ENCODE results near the gene CACNA1A.
A peak's percentile ranks its signal among the peaks of the same experiment; 100 is the strongest.
"Not testable (repeated sequence)": the region's sequence is repeated elsewhere in the genome, so short reads cannot be mapped to it uniquely, and the experiment has no call there.

Gene CACNA1A

DNA sequence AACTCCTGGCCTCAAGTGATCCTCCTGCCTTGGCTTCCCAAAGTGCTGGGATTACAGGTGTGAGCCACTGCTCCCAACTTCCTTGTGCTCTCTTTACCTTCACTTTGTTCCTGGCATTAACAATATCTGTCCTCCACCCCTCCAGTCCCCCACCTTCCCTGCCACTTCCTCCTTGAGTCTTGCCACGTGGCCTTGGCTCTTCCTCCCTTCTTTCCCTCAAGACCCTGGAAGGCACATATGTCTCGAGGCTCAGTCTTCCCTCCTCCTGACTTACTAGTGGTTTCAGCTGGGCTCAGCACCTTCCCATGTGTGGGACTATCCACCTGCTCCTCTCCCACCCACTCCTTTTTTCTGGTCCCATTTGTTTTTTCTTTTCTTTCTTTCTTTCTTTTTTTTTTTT is 285.4 kb downstream of the CACNA1A start:
- no peak for DNase-seq

DNA sequence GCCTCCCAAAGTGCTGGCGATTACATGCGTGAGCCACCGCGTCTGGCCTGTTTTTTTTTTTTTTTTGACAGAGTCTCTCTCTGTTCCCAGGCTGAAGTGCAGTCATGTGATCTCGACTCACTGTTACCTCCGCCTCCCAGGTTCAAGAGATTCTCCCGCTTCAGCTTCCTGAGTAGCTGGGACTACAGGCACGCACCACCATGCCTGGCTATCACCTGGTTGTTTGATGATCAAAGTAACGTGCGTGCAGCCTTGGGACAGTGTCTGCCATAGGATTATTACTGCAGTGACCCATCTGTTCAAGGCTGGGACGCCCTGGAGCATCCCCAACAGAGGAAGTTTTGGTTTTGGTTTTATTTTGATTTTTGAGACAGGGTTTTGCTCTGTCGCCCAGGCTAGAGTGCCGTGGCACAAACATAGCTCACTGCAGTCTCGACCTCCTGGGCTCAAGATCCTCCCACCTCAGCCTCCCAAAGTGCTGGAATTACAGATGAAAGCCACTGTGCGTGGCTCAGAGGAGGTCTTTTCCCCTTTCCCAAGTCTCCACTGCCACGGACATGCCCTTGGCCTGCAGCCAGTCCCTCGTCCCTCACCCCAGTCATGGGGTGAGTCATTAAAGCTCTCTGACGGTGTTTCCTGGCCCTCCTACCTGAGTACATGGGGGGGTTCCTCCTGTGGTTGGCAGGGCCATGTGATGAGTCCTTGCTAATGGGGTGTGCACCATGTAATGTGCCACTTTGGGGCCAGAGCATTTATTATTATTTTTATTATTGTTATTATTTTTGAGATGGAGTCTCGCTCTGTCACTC is 290.5 kb downstream of the CACNA1A start:
- peak; percentile 66 for DNase-seq

DNA sequence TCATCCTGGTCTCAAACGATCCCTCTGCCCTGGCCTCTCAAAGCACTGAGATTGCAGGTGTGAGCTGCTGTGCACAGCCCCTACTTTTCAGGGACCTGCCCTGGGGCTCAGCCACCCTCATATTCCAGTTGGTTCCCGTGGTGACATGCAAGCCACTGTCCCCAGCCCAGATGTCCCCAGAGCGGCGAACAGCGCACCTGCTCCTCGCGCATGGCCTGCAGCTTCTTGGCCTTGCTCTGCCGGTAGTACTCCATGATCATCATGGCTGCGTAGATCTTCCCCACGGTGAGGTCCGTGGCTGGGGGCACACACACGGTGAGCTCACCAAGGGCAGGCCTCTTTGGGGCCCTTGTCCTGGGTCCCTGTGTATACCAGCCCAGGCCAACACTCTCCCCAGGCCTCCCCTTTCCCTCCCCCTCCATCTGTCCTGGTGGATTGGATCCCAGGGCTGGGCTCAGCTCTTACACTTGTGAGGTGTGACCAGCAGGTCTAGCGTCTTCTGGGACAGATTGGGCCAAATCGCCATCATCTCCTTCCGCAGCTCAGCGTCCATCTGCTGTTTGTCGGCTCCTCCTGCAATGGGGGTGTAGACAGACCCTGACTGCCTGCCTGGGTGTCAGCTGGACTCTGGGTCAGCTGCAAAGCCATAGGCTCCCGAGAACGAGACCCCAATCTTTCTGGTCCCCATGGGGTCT is 292.1 kb downstream of the CACNA1A start:
- DNase-seq = no peak

DNA sequence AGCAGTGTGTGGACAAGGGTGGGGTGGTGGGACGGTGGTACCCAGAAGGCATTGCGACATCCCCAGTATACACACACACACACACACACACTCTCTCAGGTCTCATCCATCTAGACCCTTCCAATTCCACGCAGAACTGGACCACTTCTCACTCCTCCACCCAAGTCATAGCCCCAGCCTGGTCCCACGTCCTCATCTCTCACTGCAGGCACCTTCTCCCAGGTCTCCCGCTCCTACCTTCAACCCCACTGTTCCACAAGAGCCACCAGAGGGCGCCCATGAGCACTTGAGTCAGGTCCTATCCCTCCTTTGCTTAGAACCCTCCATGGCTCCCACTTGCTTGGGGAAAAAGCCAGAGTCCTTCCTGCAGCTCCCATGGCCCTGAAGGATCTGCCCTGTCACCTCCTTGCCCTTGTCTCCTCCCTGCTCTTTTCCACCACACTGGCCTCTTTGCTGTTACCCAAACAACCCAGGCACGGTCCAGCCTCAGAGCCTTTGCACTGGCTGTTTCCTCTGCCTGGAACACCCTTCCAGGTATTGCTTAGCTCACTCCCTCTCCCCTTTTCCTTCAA is 293.4 kb downstream of the CACNA1A start:
- peak; percentile 76 for DNase-seq

DNA sequence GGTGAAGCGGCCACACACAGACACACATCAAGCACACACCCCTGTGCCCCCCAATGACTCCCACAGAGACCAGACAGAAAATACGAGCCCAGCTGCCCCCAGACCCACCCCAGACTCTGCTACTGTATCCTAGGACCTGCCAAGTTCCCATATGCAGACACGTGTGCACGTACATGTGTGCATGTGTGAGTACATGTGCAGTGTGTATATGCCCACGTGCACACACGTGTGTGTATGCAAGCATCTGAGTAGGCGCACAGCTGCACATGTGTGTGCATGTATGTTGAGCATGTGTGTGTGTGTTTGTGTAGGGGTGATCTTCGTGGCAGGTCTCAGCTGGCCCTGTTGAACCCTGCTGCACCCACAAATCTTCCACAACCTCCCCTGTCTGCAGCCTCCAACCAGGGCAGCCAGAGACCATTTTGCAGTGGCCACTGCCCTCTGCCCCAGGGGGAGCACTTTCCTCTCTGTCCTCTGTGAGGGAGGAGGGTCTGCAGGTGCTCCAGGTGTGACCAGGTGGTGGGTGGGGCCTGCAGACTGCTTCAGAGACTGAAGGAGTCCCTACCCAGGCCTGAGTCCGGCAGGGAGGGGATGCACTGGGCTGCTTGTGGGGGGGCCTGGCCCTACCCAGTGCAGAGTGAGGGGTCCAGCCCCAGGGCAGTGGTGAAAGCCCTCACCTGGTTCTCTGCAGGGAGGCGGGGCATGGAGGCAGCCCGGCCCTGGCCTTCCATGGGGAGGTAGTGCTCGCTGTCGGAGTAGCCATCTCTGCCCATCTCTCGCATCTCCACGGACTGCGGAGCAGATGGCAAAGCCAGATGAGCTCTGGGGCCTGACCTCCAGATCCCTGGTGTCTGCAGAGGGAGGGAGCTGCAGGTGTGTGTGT is 294.6 kb downstream of the CACNA1A start:
- DNase-seq = no peak

DNA sequence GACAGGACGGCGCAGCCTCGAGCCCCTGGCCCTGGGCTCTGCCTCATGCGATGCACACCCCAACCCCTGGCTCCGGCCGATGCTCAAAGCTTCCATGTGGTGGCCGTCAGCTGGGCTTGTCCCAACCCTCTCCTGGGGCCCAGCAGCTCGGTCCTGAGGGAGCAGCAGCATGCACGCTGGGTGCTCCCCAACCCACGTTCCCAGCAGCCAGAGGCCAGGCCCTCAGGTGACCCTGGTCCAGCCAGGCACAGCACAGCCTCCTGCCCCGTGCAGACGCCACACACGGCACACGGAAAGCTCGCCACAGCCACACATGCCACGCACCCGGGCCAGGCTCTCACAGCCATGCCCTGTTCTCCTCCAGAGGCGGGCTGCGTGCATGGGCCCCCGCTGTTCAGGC is 295.3 kb downstream of the CACNA1A start:
- no peak for DNase-seq

DNA sequence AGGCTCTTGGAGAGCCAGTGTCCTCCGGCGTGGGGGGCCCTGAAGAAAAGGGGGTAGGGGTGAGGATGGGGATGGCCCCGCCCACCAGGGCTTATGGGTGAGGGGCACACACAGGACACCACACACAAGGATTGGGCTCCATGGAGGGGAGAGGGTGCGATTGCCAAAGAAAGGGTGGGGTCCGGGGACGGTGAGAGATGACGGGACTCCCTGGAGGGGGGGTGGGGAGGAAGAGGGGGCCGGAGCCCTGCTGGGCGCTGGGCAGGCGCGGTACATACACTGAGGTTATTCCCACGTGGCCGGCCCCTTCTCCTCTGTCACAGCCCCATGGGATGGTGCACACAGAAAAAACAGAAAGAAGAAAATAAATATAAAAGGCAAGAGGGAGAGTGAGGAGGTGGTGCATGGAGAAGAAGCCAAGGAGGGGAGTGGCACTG is 295.9 kb downstream of the CACNA1A start:
- no peak for DNase-seq

DNA sequence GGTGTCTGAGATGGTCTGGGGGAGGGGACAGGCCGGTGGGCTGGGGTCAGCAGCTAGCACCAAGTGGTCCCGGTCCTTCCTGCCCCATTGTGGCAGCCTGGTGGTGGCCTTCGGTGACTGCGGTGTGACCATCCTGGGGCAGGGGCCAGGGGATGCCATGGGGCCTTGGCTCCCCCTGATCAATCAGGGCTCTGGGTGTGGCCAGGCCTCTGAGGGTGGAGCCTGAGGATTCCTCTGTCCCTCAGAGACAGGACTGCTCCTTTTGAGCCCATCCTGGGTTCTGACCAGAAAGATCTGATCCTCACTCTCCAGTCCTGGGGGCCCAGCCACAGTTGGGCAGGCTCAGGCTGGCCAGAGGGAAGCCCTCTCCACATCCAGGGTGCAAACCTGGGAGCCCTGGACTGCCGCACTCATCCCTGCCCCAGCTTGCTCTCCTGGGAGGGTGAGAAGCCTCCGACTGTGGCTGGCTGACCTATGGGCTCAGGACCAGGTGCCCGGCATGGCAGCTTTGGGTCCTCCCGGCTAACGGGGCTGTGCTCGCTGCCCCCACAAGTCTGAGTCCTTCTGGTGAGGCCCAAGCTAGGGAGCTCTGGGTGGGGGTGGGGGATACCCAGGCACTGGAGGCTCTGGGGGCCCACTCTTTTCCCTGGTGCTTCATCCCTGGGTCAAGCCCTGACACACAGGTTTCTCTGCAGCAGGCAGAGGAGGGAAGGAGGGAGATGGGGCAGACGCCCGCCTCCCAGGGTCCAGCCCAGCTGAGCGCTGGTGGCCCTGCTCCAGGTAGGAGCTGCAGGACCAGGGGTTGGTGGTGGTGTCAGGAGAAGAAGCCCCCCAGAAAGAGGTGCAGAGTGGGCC is 296.6 kb downstream of the CACNA1A start:
- no peak for DNase-seq

DNA sequence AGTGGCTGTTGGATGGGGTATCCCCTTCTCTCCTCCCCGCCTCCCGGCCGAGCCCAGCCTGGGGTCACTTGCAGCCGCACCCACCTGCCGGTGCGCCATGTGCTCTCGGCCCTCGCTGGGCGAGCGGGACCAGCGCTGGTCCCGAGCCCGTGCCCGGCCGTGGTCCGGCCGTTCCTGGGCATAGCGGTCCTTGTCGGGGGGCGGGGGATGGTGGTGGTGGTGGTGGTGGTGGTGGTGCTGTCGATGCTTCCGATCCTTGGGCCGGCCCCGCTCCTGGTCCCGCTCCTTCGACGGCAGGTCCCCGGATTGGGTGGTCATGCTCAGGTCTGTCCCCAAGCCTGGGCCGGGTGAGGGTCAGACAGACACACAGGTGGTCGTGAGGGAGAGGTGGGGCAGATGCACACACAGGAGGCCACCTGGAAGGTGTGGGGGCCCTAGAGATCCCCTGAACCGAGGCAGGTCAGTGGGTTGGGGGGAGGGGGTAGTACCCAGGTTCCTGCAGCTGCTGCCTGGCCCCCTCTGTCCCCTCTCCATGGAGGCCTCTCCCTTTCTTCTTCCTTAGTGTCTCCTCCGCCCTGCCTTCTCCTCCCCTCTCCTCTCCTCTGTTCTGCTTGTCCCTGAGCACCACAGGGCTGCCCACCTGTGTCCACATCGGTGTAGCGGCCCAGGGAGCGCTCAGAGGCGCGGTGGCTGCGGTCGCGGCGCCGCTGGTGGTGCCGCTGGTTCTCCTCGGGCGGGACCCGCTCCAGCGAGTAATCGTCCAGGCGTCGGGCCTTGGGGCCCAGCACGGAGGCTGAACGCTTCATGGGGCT is 297.4 kb downstream of the CACNA1A start:
- no peak for DNase-seq

DNA sequence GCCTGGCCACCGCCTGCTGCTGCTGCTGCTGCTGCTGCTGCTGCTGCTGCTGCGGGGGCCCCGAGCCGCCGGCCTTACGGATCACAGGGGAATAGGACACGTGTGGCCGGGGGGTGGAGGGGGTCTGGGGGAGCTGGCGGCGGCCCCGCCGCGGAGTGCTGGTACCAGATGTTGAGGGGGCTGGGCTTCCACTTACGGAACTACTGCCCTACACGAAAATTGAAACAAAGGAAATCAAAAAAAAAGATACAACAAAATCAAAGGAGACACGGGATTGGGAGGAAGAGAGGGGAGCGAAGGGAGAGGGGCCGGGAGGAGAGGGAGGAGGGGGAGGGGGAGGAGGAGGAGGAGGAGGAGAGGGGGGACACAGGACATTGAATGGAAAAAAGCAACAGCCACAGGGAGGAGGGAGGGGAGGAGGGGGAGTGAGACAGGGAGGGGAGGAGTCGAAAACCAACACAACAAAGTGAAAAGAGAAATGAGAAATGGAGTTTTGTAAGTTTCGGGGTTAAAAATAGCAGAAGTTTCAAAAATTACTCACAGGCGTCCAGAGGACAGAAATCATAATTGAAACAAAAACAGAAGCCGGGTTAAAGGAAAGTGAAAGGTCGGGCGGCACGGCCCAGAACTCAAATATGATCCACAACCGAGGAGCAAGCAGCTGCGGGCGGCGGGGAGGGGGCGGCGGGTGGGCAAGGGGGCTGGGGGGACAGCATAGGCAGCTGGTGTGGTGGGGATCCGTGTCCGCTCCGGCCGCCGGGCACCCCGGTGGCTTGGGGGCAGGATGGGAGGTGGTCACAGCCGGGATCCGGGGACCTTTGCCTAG is 298.2 kb downstream of the CACNA1A start:
- DNase-seq = no peak

DNA sequence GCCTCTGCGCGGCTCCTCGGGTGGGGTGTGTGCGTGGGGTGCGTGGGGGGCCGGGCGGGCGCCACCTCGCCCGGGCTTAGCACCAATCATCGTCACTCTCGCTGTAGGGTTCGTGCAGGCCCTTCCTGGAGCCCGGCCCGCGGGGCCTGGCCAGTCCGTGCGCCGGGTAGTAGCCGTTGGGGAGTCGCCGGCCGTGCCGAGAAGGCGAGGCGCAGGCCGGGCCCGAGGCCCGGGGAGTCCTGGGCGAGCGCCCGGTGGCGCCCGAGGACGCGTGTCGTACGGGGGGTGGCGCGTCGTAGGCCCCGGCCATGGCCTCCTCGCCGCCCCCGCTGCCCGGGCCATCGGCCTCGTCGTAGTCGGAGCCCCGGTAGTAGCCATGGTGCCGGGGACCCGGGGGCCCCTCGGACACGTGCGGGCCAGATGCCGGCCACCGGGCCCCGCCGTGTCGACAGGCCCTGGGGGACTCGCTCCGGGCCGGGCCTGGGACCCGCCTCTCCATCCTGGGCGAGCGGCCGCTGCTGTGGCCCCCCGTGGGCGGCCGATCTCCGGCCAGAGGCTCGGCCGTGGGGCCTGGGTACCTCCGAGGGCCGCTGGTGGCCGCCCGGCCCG is 298.9 kb downstream of the CACNA1A start:
- no peak for DNase-seq

DNA sequence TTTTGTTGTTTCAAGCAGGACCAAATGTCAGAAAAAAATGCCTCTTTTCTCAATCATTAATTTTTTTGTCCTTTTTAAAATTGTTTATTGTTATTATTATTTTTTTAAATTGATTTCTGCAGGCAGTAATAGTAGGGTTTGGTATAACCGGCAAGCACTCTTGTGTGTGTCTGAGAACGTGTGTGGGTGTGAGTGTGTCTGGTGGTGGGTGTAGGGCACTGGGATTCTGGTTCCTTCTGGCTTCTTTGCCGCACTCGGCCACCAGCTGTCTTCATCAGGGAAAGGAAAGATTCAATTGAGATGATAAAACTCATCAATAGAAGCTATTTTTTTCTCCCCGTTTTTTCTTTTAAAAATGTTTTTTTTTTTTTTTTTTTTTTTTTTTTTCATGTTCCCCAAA is 299.7 kb downstream of the CACNA1A start:
- no peak for DNase-seq

DNA sequence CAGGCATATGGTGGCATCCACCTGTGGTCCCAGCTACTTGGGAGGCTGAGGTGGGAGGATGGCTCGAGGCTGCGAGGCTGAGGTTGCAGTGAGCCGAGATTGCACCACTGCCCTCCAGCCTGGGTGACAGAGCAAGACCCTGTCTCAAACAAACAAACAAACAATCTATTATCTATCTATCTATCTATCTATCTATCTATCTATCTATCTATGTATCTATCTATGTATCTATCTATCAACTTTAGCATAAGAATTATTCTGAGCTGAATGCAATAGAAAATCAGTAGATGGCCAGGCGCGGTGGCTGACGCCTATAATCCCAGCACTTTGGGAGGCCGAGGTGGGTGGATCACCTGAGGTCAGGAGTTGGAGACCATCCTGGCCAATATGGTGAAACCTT is 304.2 kb downstream of the CACNA1A start:
- not testable (repeated sequence) for DNase-seq

DNA sequence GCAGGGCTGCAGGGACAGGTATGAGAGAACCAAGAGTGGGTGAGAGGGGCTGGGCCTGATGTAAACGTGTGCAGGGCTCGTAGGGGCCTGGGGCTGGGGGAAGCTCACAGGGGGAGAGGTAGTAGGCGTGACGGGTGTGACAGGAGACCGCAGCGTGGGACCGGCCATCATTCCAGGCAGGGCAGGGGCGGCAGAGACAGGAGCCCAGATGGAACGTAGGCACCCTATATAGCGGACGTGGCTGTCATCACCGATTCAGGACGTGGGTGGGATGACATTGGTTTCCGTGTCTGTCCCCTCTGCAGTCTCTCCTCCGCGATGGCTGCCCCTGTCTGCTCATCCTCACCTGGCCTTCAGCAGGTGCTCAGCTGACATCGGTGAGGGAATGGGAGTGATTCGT is 307.6 kb downstream of the CACNA1A start:
- no peak for DNase-seq

DNA sequence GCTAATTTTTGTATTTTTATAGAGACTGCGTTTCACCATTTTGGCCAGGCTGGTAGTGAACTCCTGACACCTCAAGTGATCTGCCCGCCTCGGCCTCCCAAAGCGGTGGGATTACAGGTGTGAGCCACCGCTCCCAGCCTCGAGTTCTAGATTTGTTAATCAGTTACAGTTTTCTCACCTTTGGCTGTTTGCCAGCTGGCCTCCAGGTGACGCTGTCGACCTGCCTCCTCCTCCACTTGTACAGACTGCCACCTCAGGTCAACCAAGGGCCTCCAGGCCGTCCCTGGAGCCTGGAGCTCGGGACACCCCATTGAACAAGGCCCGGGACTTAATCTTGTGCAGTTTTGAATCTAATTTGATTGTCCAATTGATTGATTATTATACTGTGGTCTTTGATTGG is 310.6 kb downstream of the CACNA1A start:
- DNase-seq = peak; percentile 83

DNA sequence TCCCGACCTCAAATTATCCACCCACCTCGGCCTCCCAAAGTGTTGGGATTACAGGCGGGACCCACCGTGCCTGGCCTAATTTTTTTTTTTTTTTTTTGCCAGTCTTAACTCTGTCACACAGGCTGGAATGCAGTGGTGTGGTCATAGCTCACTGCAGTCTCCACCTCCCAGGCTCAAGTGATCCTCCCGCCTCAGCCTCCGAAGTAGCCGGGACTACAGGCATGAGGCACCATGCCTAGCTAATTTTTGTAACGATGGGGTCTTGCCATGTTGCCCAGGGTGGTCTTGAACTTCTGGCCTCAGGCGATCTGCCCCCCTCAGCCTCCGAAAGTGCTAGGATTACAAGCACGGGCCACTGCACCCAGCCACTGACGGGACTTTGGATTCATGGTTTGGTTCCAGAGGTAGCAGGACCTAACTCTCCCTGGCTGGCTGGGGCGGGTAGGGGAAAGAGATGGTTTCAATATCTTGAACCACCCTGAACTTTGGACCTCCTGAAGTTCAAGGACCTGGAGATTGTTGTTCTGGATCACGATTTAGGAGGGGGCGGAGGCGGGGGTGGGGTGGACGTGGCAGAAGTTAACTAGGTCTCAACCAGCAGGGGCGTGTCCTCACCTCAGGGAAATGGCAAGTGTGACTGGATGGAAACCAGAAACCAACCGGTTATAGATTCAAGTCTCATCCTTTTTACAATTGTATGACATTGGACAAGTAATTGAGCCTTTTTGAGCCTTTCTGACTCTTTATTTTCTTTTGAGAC is 315.3 kb downstream of the CACNA1A start:
- no peak for DNase-seq

DNA sequence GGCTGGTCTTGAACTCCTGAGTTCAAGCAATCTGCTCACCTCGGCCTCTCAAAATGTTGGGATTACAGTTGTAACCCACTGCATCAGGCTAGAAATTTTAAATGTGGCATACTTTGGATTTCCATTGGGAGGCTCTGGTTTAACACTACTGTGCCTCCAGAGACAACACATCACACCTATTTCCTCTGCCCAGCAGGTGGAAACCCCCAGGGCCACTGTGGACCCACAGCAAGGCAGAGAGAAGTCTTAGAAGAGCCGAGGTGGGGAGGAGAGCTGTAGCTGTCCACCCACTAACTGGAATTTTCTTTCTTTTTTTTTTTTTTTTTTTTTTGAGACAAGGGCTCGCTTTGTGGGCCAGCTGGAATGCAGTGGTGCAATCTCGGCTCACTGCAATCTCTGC is 316.7 kb downstream of the CACNA1A start:
- no peak for DNase-seq

DNA sequence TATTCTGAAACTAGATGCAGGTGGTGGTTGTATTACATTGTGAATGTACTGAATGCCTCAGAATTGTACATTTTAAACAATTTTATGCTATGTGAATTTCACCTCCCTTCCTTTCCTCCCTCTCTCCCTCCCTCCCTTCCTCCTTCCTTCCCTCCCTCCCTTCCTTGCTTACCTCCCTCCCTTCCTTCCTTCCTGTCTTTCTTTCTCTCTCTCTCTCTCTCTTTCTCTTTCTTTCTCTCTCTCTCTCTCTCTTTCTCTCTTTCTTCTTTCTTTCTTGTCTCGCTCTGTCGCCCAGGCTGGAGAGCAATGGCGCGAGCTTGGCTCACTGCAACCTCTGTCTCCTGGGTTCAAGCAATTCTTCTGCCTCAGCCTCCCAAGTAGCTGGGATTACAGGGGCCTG is 318.9 kb downstream of the CACNA1A start:
- no peak for DNase-seq

DNA sequence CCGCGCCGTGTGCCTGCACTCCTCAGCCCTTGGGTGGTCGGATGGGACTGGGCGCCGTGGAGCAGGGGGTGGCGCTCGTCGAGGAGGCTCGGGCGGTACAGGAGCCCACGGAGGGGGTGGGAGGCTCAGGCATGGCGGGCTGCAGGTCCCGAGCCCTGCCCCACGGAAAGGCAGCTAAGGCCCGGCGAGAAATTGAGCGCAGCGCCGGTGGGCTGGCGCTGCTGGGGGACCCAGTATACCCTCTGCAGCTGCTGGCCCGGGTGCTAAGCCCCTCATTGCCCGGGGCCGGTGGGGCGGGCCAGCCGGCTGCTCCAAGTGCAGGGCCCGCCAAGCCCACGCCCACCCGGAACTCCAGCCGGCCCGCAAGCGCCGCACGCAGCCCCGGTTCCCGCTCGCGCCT is 319.6 kb downstream of the CACNA1A start:
- DNase-seq = not testable (repeated sequence)
